Glomerular endothelial cell (primary cell): ENCODE measurements around the gene PIGV. TPM values are rescaled to one million over a fixed set of nuclear protein-coding genes. Genes with fewer than 3 reads are reported as not detected.

Source experiments
- DNase-seq: peaks from one replicate; pipeline ENCODE4 v3.0.0-alpha.2; 2011; ENCODE audit warnings: low read depth, low spot score; ENCODE audit errors: extremely low read depth
- total RNA-seq: library from RNA; depleted of rRNA; stranded (reverse); fragments of >200 nt; gene quantifications from 2 replicates; pipeline ENCODE4 v1.2.3, GENCODE V29; 2015

PIGV gene
- total RNA-seq = 6.0 and 9.5 TPM in 2 replicates

- no peak for DNase-seq
Observed at GRCh38 chr1:26787706-26788514, at the start of gene PIGV. Gene PIGV, plus strand, starts transcription at chr1:26787950. Its CDS starts 2,866 bp downstream, at chr1:26790816.

GRCh38 chr1:26739329-26739914 lies 48.3 kb upstream of the PIGV start:
- DNase-seq = no peak

GRCh38 chr1:26740023-26740634 lies 47.6 kb upstream of the PIGV start:
- no peak for DNase-seq

DNA sequence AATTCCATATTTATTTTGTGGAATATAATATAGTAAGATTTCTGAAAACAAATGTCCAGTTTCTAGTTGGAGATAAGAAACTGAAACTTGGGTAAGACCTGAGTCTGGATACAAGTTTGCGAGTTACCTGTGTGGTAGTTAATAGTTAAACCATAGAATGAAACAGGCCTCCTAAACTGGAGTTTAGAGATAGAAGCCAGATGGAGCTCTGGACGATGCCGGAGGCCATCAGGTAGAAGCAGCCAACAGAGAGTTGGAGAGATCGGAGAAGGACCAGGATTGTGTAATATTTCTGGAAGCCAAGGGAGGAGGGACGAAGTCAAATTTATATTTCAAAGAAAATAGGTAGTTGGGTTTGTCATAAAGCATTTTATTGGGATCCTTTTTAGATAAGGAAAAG lies 46.8 kb upstream of the PIGV start:
- no peak for DNase-seq

DNA sequence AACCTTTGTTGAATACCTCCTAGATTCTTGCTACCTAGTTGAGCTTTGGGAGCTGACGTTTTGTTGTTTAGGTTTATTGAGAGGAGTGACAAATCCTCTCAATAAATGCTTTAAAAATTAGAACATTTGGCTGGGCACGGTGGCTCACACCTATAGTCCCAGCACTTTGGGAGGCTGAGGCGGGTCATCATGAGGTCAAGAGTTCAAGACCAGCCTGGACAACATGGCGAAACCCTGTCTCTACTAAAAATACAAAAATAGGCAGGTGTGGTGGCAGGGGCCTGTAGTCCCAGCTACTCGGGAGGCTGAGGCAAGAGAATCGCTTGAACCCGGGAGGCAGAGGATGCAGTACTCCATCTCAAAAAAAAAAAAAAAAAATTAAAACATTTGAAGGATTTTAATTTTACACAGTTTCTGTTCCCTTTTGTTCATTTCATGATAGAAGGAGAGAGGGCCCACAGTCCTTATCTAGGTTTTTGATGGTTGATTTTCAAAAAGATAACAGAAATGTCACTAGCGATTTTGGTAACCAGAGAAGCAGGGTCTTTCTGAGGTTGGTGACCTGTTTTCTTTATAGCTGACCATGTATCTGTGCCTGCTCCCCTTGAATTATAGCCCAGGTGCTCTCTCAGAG lies 44.2 kb upstream of the PIGV start:
- DNase-seq = no peak

DNA sequence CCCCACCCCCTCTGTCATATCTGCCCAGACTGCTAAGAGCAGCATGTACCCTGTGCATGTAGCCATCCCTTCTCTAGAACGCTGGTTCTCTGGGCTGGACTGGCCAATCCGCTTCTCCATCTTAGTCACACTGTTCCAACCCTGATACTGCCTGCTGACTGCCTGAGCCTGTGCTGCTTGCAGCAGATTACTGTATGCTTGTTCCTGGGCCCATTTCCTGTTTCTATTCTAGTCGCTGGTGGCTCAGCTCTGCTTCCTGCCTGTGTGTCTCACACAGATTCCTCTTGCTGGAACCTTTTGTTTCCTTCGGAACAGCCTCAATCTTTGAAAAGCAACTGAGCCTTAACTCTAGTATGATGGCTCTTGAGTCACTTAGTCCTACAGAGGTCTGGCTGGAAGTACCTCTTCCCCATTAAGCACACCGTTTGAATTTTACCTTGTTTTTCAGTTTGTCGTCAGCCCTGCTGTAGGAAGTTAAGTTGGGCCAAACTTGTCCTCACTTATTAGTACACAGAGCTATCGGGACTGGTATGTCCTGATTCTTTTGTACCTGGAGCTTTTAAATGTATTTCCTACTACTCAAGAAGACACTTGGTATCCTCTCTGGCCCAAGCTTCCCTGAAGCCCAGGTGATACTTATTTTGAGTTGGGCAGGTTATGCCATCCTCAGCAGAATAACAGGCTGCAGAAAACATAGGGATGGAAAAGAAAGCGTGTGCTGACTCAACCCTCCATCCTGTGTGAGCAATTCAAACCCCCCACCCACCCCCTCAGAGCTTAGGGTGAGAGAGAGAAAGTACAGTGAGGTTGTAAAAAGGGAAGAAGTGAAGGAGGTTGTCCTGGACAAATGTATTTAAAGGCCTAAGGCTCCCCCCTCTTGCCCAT lies 43.4 kb upstream of the PIGV start:
- DNase-seq = peak; percentile 91

- DNase-seq = no peak
Observed at GRCh38 chr1:26745191-26745590, 42.6 kb upstream of the PIGV start.

DNA sequence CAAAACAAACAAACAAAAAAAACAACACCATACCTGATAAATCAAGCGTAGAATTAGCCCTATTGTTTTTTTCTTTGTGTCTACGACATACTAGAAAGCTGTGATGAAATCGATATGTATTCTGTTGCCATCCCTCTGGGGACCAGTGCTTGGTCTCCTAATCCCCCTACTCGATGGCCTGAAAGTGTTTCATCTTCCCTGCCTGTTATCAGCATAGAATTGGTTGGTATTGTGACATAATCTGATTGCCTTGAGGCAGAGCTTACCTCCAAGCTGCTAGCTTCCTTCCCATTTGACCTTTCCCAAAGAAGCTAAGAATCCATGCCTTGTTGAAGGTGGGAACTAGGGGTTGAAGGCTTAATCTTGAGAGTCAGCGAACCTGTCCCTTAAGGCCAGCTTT lies 40.7 kb upstream of the PIGV start:
- DNase-seq = no peak

DNA sequence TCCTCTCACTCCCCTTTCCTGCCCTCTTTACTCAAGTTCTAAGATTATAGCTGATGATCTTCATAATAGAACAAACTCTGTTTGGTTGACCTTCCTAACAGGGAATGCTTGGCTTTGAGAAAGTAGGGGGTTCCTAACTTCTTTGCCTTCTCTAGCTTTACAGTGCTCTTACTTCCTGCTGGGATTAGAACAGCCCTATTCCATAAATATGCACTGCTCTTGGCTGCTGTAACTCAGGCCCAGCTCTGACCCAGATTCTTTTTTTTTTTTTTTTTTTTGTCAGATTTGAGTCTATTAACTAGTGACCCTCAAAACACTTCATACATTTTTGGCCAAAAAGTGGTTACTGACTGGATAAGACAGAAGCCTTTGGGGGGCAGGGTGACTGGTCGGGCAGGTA lies 39.4 kb upstream of the PIGV start:
- no peak for DNase-seq

GRCh38 chr1:26749458-26749857 lies 38.3 kb upstream of the PIGV start:
- no peak for DNase-seq

- no peak for DNase-seq
Observed at GRCh38 chr1:26750428-26750827, 37.3 kb upstream of the PIGV start.

DNA sequence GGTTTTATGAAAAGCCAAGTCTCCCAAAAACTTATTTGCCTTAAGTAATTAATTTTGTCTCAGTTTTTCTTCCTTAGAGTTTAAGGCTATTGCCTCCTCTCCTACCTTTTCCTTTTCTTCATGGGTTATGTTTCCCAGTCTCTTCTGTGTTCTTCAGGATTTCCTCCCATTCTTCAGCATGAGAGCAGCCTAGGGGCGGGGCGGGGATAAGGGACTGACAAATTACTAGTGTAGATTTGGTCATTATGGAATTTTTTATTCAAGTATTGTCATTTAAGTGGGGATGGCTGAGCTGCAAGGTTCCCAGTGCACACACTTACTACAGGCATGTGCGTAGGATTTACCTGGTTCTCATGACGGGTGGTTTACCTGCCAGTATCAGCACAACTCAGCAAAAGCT lies 35.2 kb upstream of the PIGV start:
- no peak for DNase-seq

DNA sequence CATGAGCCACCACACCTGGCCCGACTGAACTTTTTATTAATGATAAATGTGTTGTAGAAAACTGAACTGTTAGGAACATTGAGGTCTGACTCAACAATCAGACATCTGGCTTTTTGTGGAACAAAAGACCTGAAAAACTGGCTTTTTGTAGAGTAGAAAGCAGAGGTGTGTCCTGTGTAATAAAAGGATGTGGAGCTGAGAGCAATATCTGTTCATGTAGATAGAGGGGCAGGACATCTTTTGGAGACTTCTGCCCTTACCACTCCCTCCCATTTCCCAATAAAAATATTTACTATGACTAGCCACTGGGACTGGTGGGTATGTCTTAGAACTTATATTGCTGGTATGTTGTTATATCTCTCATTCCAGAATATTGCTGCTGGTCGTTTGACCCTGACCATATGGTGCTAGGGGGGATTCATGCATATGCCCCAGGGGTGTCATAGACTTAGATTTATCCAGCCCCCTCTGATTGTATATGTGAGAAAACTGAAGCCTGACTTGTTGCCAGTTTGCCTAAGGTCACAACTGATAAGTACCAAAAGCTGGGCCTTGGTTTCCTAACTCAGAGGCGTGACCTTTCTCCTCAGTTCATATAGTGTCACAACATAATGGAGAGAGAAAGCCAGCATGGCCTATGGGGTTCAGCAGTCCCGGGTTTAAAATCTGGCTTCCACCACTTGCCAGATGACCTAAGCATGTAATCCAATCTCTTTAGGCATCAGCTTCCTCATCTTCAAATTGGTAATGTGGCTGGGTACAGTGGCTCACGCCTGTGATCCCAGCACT lies 33.5 kb upstream of the PIGV start:
- DNase-seq = no peak

GRCh38 chr1:26758358-26758757 lies 29.4 kb upstream of the PIGV start:
- no peak for DNase-seq

- no peak for DNase-seq
Observed at GRCh38 chr1:26759531-26759930, 28.2 kb upstream of the PIGV start.

GRCh38 chr1:26761217-26761616 lies 26.5 kb upstream of the PIGV start:
- no peak for DNase-seq

DNA sequence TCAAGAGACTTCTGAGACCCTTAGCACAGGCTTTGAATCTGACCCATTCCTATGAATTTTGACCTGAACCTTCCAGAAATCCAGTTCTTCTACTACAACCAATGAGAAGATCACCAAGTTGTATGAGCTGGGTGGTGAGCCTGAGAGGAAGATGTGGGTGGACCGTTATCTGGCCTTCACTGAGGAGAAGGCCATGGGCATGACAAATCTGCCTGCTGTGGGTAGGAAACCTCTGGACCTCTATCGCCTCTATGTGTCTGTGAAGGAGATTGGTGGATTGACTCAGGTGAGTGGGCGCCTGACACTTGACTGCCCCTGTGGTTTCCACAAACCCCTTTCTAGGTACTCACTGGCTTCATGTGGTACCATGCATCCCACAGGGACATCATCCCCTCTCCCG lies 20.0 kb upstream of the PIGV start:
- DNase-seq = no peak

GRCh38 chr1:26768755-26769154 lies 19.0 kb upstream of the PIGV start:
- DNase-seq = no peak

DNA sequence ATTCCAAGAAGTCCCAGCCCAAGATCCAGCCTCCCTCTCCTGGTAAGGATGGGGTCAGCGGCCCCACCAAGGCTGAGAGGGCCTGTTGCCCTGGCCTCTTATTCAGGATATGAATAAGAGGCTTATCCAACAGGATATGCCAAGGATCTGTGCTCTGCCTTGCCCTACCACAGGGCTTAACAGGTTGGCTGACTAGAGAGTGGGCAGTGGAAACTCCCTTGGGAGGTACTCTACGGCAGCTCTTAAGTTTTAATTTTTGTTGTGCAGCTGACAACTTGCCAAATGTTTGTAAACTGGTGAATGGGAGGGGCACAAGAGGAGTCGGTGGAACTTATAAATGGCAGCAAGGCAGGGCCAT lies 16.5 kb upstream of the PIGV start:
- DNase-seq = no peak
